Neutrophil (primary cell): ENCODE data around the gene SCGN.

Source experiments
- H3K27ac ChIP-seq: fragments of 200-600 bp; sonication (generic); 2 replicates; pipeline ENCODE4 v1.5.1; 2016; ENCODE audit warnings: mild to moderate bottlenecking, moderate library complexity
- H3K27me3 ChIP-seq: fragments of 200-600 bp; sonication (generic); 2 replicates; pipeline ENCODE4 v1.6.0; 2016; ENCODE audit warnings: mild to moderate bottlenecking
- H3K36me3 ChIP-seq: fragments of 200-600 bp; sonication (generic); 2 replicates; pipeline ENCODE4 v1.5.1; 2017
- H3K4me1 ChIP-seq, 2 experiments: fragments of 200-600 bp in 1 of 2; sonication (generic) in 1 of 2; 1 replicate in 1 of 2; 2 replicates in 1 of 2; pipeline versions ENCODE4 v1.5.1 to v1.6.1; 2013 to 2016; ENCODE audit warnings: low read depth in 1 of 2, low read length in 1 of 2, mild to moderate bottlenecking in 1 of 2, moderate library complexity in 1 of 2; ENCODE audit not compliant: control insufficient read depth in 1 of 2, insufficient read depth in 1 of 2
- H3K4me3 ChIP-seq, 2 experiments: fragments of 200-600 bp in 1 of 2; sonication (generic) in 1 of 2; 1 replicate in 1 of 2; 2 replicates in 1 of 2; pipeline ENCODE4 v1.5.1; 2013 to 2016; ENCODE audit warnings: low read depth in 1 of 2, low read length in 1 of 2, mild to moderate bottlenecking in 1 of 2, moderate library complexity in 1 of 2
- H3K9me3 ChIP-seq: fragments of 200-600 bp; sonication (generic); 2 replicates; pipeline ENCODE4 v1.5.1; 2016
- TF ChIP-seq, protein P1 (sequence below): fragments of 200-600 bp; sonication (generic); IDR thresholded peaks from 2 replicates; pipeline ENCODE4 v1.5.1; 2016; ENCODE audit warnings: antibody characterized with exemption

SCGN gene

DNA sequence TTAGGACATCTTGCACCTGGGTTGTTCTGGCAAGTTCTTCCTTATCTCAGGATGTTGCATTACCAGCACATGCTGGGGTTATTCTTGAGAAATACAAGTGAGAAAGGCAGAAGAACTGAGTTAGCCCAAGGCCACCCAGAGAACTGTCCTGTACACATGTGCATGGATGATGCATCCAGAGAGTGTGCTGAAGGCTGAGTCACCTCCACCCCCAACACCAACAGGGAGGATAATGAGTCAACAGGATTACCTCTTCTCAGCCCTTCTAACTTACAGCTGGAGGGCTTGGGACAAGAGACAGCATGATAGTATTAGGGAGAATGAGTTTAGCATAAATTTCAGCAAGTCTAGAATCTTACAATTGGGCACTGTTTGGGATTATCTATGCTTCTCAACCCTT, 8.5 kb downstream of the SCGN start:
- Histone ChIP-seq H3K36me3 (no peaks in the 10 kb centered on the region), H3K27me3 (peaks cover 35% of the 10 kb centered on the region), H3K27ac (no peak overlapping the region), H3K4me1 (no peaks in the 10 kb centered on the region), H3K9me3 (no peaks in the 10 kb centered on the region), H3K4me3 (no peak overlapping the region)
- TF ChIP-seq, protein P1, sequence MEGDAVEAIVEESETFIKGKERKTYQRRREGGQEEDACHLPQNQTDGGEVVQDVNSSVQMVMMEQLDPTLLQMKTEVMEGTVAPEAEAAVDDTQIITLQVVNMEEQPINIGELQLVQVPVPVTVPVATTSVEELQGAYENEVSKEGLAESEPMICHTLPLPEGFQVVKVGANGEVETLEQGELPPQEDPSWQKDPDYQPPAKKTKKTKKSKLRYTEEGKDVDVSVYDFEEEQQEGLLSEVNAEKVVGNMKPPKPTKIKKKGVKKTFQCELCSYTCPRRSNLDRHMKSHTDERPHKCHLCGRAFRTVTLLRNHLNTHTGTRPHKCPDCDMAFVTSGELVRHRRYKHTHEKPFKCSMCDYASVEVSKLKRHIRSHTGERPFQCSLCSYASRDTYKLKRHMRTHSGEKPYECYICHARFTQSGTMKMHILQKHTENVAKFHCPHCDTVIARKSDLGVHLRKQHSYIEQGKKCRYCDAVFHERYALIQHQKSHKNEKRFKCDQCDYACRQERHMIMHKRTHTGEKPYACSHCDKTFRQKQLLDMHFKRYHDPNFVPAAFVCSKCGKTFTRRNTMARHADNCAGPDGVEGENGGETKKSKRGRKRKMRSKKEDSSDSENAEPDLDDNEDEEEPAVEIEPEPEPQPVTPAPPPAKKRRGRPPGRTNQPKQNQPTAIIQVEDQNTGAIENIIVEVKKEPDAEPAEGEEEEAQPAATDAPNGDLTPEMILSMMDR, result no peak

DNA sequence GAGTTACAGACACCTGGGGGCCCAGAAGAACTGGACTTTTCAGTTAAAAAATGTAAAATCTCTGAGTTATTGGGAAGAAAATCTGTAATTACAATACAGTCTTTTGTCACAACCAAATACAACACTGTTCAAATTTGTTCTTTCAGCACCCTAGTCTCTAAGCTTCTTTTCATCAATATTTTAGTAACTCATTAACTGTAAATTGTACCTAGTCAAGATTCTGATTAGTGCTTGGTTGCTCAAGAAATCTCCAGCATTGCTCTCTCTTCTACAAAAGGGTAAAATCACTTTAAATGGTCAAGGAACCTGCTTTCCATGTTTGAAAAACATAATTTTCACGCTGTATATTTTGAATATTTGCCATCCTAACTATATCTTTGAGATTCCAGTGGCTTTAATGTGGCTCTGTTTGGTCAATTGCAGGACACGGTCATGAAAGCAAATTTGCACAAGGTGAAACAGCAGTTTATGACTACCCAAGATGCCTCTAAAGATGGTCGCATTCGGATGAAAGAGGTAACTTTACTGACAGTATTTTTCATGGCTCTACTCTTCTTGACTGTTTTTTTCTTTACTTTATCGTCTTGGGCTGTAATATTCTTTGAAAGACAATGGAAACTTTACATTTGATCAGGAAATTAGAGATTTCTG, 9.2 kb downstream of the SCGN start:
- Histone ChIP-seq H3K27me3 (peaks cover 33% of the 10 kb centered on the region), H3K4me1 (no peaks in the 10 kb centered on the region), H3K27ac (no peak overlapping the region), H3K4me3 (no peak overlapping the region), H3K36me3 (no peaks in the 10 kb centered on the region), H3K9me3 (no peaks in the 10 kb centered on the region)
- TF ChIP-seq, protein P1, result no peak

DNA sequence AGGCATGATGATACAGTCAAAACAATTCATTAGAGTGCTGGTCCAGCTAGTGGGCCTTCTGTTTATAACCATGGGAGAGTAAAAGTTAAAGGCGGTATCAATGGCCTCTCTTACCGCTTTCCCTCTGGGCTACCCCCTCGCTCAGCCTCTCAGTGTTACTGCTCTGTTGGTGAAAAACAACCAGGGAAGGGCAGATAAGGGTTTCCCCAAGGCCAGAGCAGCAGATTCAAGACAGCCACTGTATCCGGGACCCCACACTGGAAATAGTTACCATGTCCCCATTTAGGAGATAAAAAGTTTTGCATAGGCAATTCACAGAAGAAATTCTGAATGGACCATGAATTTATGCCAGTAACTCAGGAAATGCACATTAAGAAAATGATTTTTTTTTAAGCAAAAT, 13.4 kb downstream of the SCGN start:
- no peaks in the 10 kb centered on the region for H3K9me3 ChIP-seq
- no peaks in the 10 kb centered on the region for H3K36me3 ChIP-seq
- peaks cover 27% of the 10 kb centered on the region for H3K27me3 ChIP-seq
- H3K4me1 ChIP-seq, result no peaks in the 10 kb centered on the region
- H3K4me3 ChIP-seq, result no peak overlapping the region
- H3K27ac ChIP-seq, result no peak overlapping the region
- TF ChIP-seq, protein P1, result no peak

DNA sequence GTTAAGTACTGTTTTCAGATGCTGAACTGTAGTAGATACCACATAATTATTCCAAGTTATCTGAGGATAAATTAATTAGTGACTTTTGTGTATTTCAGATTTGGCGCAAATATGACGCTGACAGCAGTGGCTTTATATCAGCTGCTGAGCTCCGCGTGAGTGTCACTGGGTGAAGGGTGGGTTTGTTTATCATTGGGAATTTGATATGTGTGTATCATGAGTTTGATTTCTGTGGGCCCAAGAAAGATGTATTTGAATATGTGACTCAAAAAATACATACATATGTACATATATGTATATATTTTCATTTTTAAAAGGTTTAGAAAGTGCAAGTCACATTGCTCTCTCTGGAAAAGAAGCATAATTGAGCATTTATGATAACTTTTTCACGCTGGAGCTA, 17.4 kb downstream of the SCGN start:
- Histone ChIP-seq H3K27ac (no peak overlapping the region), H3K36me3 (no peaks in the 10 kb centered on the region), H3K4me3 (no peak overlapping the region), H3K9me3 (no peaks in the 10 kb centered on the region), H3K4me1 (no peaks in the 10 kb centered on the region), H3K27me3 (peaks cover 8% of the 10 kb centered on the region)
- TF ChIP-seq, protein P1, result no peak

DNA sequence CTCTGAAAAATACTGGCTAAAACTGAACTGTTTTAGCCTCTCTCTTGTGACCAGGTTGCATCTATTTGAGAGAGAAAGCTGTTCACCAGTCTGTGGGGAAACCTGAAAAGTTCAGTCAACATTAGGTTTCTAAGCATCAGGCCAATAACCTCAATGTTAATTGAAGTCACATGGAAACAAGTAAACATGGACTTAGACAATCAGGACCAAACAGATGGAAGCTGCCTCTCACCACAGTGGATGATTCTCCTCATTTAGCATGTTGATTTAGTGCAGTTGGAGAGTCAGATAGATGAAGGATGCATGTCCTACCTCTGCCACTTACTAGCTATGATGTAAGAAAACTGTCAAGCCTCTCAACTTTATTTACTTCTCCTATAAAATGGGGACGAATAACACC, 18.2 kb downstream of the SCGN start:
- Histone ChIP-seq H3K27ac (no peak overlapping the region), H3K4me1 (no peaks in the 10 kb centered on the region), H3K4me3 (no peak overlapping the region), H3K27me3 (no peaks in the 10 kb centered on the region), H3K9me3 (no peaks in the 10 kb centered on the region), H3K36me3 (no peaks in the 10 kb centered on the region)
- TF ChIP-seq, protein P1, result no peak
